HG03521 (cell line): ENCODE measurements around the gene NEU4.

ENCODE experiments used
- ATAC-seq: cut with Tn5 transposase; IDR thresholded peaks from one replicate; pipeline ENCODE4 v1.9.1; 2021; ENCODE audit warnings: mild to moderate bottlenecking, moderate library complexity; ENCODE audit not compliant: unreplicated experiment

The NEU4 gene

DNA sequence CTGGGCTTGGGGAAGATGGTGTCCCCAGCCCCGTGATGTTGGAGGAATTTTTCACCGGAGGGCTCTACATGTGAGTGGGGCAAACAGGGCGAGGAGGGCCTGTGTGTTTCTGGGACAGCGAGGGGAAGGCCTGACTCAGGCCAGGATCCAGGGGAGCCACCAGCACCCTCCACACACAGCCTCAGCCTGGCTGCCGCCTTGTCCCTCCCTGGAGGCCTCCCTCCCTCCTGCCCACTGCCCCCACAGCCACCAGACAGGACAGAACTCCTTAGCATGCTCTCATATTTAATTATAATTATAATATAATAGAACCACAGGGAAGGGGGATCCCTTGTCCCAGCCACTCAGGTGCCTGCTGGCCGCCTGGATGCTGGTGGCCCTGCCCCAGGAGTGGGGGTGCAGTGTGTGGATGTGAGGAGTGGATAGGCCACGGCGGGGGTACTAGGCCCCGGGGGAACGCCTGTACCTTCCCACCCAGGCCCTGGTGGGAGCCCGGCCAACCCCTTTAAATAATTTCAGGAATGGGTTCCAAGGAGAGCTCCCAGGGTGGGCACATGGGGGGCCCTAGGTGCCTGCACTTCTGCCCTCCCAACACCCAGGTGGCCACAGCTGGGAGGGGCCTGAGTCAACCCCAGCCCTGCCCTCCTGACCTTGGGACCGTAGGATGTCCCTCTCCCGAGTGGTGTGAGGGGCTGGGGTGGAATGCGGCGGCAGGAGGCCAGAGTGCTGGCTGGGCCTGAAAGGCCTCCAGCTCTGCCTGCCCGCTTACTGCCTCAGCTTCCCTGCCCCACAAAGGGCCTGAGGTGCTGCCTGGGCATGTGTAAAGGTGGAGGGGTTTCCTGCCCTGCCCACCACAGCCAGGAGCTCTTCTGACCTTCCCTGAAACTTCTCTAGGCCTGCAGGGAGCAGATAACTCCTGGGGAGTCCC, 40.9 kb downstream of the NEU4 start:
- no peak for ATAC-seq

DNA sequence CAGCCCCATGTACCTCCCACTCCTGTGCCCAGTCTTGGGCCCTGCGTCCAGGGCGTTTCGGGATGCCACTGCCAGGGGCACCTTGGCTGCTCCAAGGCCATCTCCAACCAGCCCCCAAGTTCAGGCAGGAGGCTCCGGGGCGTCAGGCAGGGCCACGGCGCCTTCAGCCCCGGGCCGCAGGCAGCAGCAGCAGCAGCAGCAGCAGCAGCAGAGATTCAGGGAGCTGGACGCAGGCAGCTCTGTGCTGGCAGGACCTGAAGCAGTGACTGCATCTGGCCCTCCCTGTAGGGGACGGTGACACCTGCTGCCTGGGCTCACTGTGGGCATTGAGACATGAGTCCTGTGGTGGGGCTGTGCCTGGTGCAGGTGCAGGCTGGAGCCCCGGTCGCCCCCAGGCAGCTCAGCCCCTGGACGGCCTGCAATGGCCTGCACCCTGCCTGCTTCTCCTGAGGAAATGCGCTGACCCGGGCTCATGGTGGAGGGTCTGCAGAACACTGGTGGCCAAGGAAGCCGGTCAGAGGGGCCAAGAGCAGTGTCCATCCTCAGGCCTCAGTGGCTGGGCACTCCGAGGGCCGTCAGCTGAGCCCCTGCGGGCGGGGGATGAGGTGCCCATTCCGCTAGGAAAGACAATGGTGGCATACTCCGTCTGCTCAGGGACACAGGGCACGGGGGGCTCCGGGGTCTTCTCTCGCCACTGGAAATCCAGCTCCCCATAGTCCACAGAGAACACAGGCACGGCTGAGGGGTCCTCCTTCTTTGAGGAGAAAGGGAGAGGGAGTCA, 41.7 kb downstream of the NEU4 start:
- no peak for ATAC-seq

DNA sequence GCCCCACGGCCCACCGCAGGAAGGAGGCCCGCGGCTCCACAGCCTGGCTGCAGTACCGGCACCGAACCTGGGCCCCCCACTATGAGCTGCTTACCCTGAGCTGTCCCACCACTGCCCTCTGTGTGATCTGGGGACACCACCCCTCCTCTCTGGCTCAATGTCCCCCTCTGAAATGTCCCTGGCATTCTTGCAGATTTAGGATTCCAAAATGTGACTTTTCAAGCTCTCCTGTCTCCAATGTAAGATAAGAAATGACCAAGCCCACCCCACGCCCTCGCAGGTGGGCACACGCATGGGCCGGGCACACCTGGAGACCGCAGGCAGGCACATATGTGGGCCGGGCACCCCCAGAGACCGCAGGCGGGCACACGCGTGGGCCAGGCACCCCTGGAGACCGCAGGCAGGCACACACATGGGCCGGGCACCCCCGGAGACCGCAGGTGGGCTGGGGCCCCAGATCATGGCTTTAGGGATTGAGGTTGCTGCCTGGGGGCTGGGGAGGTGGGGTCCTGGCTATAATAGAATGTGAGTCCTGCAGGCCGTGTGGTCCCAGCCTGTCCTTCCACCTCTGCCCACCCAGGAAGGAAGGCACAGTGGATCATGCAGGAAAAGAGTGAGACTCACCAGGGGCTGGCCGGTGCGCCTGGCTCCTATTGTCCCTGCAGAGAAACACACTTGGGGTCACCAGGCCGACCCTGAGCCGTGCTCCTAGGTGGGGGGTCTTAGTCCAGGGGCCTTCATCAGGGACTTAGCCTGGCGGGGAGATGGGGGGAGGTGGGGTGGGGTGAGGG, 42.5 kb downstream of the NEU4 start:
- ATAC-seq: no peak

DNA sequence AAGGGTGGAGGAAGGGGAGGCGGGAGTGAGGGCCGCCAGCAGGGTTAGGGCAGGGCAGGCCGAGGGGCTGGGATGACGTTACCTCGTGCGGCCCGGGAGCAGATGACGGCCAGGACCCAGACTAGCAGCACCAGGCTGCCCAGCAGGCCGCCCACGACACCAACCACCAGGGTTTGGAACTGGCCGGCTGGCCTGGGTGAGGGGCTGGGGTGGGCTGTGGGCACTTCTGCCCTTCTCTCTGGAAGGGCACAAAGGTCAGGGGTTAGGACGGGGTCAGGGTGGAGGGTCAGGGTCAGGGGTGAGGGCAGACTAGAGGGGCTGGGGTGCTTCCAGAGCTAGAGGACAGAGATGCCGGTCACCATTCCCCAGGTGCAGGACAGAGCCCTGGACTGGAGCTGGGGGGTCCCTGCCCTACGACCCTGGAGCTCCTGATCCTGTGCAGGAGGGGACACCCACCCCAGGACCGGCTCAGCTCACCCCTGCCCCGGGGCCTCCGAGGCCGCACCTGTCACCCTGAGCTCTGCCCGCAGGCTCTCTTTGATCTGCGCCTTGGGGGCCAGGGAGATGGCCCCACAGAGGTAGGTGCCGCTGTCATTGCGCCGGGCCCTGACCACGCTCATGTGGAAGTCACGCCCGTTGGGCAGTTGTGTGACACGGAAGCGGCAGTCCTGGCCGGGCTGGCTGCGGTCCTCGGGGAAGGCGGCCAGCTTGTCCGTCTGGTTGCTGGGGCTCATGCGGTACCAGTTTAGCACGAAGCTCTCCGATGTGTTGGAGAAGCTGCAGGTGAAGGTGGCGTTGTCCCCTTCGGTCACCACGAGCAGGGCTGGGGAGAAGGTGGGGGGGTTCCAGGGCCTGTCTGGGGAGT, 43.4 kb downstream of the NEU4 start:
- ATAC-seq: no peak

DNA sequence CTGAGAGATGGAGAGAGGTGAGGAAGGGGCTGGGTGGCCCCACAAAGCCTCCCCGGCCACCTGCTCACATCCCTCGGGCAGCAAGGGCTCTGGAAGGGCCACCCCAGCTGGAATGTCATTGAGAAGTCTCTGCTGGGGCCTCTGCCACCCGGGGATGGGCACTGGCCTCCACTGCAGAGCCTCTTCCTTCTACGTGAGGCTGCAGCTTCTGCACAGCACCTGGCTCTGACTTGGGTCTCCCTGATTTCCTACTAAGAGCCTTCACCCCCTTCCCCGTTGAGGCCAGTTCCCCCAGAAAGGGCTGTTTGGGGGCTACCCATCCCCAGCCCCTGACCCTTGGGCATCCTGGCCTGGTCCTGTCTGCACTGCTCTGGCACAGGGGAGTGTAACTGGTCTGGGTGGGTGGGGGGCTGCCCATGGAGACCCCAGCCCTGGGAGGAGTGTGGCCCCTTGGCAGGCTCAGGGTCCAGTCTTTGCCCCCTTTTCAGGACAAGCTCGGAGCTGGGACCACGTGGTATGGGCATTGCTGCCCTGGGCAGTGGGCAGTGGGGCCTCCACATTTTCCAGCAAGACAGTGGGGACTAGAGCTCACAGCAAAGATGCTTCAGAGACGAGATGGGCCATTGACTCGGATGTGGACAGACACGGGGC, 44.1 kb downstream of the NEU4 start:
- no peak for ATAC-seq

DNA sequence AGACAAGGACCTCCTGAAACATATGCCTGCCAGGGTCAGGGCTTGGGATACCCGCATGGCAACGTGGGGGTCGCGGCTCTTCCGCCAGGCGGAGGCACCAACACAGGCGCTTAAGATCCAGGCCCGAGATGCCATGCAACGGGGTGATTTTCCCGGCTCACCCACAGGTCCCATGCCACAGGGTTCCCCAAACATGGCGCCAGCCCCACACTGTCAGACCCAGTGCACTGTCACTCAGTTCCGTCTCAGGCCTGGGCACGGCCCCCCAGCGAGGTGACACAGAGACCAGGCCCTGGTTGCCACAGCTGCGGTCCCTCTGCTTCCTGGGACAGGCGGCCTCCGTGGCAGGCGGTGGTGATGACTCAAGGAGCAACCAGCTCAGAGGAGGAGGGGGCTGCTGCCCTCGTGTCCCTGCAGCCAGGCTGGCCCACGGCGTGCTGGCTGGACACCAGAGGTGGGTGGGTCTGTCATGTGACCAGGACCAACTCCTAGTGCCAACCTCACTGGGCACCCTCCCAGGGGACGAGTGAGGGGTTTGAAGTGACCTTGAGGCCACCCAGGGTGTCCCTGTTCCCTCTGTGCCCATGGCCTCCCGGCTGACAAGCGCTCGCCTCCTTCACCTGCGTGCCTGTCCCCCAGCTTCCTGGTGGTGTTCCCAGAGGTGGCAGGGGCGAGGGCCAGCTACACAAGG, 44.8 kb downstream of the NEU4 start:
- no peak for ATAC-seq

DNA sequence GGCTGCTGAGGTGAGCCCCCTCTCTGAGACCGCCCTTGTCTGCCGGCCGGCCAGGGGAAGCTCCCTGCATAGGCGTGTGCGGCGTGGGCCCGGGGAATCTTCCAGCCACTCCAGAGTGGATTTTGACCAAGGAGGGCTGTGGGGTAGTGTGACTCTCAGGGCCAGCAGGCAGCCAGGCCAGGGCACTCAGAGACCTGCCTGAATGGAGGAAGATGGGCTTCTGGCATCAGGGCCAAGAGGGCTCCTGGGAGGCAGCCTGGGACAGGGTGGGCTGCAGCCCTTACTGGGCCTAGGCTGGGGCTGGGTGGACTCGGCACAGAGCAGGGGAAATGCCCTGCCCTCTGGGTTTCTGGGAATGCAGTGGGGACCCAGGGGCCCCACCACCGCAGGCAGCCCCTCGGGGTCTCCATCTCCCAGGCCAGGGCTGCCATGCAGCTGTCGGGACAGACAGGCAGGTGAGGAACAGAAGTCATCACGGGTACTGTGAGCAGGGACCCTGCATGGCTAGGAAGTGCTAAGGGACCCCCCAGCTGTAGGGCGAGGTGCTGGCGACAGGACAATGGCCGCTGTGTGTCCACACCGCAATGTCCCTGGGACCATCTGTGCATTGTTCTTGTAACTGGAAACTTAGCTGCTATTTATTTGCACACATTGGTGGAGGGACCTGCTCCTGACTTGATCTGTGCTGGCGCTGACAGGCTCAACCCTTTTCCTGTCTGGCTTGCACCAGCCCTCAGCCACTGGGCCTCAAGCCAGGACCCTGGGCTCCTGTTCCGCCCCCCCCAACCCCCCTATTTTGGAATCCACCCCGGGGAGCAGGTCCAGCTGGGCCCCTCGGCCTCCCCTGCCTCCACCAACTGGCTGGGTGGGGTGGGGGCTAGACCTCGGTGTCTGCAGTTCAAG, 45.6 kb downstream of the NEU4 start:
- no peak for ATAC-seq

DNA sequence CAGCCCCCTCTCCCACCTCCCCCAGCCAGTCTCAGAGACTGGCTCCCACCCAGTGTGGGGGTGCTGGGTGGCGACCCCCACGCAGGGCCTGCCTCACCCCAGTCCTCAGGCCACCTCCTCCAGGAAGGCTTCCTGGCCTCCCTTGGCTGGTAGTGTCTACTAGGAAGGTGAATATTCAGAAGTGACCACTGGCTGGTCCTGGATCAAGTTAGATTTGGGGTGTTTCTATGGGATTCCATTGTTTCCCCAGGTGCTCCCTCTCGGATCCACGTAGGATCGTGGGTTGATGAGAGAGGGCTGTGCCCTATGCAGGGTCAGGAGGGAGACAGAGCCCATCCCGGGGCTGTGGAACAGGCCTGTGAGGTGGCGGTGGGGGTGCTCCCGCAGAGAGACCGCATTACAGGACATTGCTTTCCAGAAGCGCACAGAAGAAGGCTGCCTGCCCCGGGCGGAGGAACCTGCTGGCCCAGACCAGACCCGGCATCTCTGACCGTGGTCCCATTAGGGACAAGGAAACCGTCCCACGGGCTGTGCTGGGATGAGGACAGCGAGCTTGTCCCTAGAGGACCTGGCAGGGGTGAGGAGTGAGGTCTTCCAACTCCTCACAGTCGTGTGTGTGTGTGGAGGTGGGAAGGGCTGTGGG, 46.4 kb downstream of the NEU4 start:
- no peak for ATAC-seq

DNA sequence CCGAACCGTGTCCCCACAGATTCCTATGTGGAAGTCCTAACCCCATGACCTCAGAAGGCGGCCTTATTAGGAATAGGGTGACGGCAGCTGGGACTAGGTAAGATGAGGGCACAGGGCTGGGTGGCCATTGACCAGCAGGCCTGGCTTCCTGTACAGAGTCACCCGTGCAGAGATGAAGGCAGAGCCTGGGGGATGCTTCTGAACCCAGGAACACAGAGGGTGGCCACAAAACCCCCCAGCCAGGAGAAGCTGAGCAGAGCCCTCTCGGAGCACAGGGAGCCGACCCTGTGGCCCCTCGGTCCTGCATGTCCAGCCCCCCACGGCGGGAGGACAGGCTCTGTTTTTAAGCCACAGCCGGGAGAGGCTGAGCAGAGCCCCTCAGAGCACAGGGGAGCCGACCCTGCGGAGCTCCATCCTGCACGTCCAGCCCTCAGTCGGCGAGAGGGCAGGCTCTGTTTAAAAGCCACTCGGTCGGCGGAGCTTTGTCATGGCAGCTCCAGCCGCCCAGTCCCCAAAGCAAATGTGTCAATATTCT, 47.0 kb downstream of the NEU4 start:
- ATAC-seq: no peak

DNA sequence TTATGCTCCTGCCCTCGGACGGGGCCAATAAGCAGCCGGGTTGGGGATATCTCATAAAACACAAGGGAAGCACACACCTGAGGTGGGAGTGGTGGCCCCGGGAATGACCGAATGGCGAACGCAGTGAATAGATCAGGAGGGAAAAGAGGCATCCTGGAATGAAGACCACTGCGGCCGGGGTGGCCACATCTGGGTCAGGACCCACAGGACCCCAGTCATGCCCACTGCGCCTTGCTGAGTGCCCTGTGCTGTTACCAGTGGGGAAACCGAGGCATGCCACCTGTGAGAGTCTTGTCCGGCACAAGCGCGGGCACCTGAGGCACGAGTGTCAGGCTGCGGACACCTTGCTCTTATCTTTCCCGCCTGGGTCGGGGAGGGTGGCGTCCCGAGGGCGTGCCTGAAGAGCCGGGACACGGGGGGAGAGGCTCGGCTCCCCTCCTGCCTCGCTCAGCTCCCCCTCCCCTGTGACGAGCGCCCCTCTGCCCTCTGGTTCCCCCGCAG, 48.1 kb downstream of the NEU4 start:
- ATAC-seq: no peak

DNA sequence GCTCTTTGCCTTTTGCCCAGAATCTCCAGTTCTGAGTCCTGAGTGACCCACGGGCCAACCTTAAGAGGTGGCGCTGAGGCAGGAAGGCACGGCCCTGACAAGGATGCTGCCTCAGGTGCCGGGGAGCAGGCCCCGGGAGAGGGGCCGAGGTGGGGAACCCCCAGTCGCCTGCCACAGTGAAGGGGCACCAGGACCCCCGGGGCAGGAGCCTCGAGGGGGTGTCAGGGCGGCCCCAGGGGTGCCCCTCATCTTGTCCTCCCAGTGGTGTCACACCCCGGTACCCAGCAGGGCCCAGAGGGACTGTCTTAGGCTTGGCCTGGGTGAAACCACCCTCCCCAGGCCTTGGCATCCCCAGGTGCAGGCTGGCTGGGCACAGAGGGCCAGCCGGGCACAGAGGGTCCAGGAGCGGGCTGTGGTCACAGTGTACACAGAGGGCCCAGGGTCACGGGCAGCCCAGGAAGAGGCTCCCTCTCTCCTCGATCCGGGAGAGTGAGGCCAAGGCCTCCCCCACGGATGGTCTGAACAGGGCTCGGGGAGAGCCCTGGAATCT, 48.7 kb downstream of the NEU4 start:
- no peak for ATAC-seq

DNA sequence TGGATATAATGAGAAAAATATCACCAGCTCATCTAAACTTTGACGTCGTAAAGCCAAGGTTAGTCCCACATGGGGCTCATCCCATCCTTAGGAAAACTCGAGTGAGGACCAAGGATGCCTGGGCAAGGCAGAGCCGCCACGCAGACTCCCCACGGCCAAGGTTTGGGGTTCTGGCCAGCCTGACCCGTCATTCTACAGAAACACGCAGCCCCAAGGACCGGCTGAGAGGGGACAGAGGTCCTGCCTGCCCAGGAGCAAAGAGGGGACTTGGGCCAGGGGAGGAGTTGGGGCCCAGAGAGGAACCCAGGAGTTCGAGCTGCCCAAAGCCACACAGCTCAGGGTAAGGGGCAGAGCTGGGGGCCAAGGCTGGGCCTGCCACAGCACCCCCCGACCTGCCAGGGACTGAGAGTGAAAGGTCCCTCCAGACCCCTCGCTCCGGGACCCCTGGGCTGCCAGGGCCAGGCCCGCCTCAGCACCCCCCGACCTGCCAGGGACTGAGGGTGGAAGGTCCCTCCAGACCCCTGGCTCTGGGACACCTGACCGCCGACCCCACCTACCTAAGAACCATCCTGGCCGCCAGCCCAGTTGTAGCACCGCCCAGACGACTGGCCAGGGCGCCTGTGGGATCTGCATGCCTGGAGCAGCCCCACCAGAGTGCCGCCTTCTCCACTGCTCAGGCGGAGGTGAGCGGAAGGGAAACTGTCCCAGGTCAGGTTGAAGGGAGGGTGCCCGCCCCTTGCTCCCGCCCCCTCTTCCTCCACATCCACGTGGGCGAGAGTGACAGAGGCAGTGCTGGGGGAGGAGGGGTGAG, 49.4 kb downstream of the NEU4 start, which contains the start of gene PDCD1:
TSS of gene PDCD1 (minus strand) at position 689 of the 811 bp plus-strand sequence. CDS start at position 633, 56 bp downstream.
- ATAC-seq: no peak

DNA sequence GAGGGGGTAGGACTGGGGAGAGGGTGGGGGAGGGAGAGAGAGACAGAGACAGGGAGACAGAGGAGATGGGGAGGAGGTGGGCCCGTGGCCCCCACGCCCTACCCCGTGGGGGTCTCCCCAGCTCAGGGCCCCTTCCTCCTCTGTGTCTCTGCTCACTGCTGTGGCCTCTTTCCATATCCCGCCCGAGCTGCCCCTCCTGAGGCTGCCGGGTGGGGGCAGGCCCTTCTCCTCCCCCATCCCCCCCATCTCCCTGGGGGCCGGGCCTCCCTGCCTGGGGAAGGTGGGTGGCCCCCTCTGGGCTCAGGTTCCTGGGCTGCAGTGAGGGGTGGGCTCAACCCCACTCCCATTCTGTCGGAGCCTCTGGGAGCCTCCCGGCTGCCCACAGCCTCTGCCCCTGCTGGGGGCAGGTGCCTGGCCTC, 50.0 kb downstream of the NEU4 start:
- ATAC-seq: no peak

DNA sequence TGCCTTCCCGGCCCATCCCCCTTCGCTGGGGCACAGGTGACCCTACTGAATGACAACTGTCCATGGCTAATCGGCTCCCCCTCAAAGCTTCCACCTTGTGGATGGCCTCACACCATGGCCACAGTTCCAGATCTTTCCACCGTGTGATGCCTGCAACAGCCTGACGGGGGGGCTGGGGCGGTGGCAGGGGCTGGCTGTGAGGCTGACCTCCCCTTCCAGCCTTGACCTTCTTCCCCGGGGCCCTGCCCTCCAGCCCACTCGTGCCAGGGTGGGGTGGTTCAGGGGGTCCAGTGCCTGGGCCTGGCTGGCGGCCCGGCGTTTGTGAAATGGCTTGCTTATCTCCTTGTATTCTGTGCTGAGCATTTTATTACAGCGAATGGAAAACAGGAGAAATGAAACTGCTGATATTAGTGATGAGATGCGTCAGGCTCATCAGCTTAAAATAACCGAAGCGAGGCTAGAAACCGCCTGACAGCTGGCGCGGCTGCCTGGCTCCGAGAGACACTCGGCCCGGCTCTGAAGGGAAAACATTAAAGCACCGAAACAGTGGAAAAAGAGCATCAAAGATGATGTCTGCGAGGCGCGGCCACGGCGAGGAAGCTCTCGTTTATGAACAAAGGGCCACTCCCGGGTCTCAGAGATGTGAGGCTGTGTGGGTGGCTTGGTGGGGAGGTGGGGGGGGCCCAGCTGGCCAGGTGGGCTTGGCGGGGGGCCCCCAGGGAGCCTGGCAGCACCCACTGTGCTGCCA, 50.6 kb downstream of the NEU4 start:
- no peak for ATAC-seq
